Fibroblast of lung (primary cell): ENCODE results near the gene CBR1. TPM values are rescaled to one million over a fixed set of nuclear protein-coding genes. Genes with fewer than 3 reads are reported as not detected.

ENCODE experiments used
- DNase-seq, 2 donors: peaks; one replicate each; pipeline versions ENCODE4 v3.0.0 to v3.0.0-alpha.2; 2010; ENCODE audit warnings: low read depth in 2 of 2
- H2AFZ ChIP-seq: 2 replicates; pipeline ENCODE4 v1.5.1; 2012; ENCODE audit warnings: low read length, control low read depth, inconsistent platforms
- H3K27ac ChIP-seq: 2 replicates; pipeline ENCODE4 v1.5.1; 2011; ENCODE audit warnings: low read length, control low read depth; ENCODE audit not compliant: insufficient read depth
- H3K27me3 ChIP-seq: 2 replicates; pipeline ENCODE4 v1.5.1; 2011; ENCODE audit warnings: mild to moderate bottlenecking, low read length; ENCODE audit not compliant: control insufficient read depth, insufficient read depth
- H3K36me3 ChIP-seq: 2 replicates; pipeline ENCODE4 v1.5.1; 2011; ENCODE audit warnings: low read length; ENCODE audit not compliant: control insufficient read depth, insufficient read depth
- H3K4me1 ChIP-seq: 2 replicates; pipeline ENCODE4 v1.5.1; 2011; ENCODE audit warnings: low read length; ENCODE audit not compliant: control insufficient read depth, insufficient read depth; ENCODE audit errors: extremely low read depth
- H3K4me2 ChIP-seq: 2 replicates; pipeline ENCODE4 v1.5.1; 2011; ENCODE audit warnings: low read length, control low read depth; ENCODE audit not compliant: insufficient read depth; ENCODE audit errors: extremely low read depth
- H3K4me3 ChIP-seq, 4 experiments: fragments of 200-600 bp in 1 of 4; sonication (generic) in 1 of 4; replicated peaks in 1 of 4; 2 replicates each; pipeline ENCODE4 v1.5.1; 2011 to 2016; ENCODE audit warnings: low read length in 4 of 4, low read depth in 3 of 4, mild to moderate bottlenecking in 3 of 4, control low read depth in 2 of 4, inconsistent platforms in 1 of 4, mixed read lengths in 1 of 4; ENCODE audit not compliant: insufficient read depth in 1 of 4; ENCODE audit errors: control extremely low read depth in 1 of 4
- H3K79me2 ChIP-seq: 2 replicates; pipeline ENCODE4 v1.5.1; 2012; ENCODE audit warnings: mild to moderate bottlenecking, low read length, inconsistent platforms; ENCODE audit not compliant: control insufficient read depth, insufficient read depth
- H3K9ac ChIP-seq: 2 replicates; pipeline ENCODE4 v1.5.1; 2011; ENCODE audit warnings: mild to moderate bottlenecking, low read length, control low read depth; ENCODE audit not compliant: insufficient read depth
- H3K9me3 ChIP-seq: 2 replicates; pipeline ENCODE4 v1.5.1; 2012; ENCODE audit warnings: low read depth, low read length; ENCODE audit not compliant: control insufficient read depth, insufficient read depth
- H4K20me1 ChIP-seq: 2 replicates; pipeline ENCODE4 v1.5.1; 2011; ENCODE audit warnings: low read length; ENCODE audit not compliant: control insufficient read depth, insufficient read depth; ENCODE audit errors: extremely low read depth
- EZH2 ChIP-seq: IDR thresholded peaks from 2 replicates; pipeline ENCODE4 v1.5.1; 2012; ENCODE audit warnings: low read length, control low read depth, mild to moderate bottlenecking; ENCODE audit errors: missing control alignments
- polyA plus RNA-seq, 2 donors: library from polyadenylated mRNA; depleted of rRNA in 1 of 2; stranded (reverse) in 1 of 2; unstranded in 1 of 2; fragments of >200 nt; gene quantifications; 2 replicates each; pipeline ENCODE4 v1.2.1, GENCODE V29; 2011 to 2012; ENCODE audit warnings: missing spikeins in 1 of 2
- total RNA-seq: library from RNA; depleted of rRNA; stranded (reverse); fragments of >200 nt; gene quantifications from 2 replicates; pipeline ENCODE4 v1.2.1, GENCODE V29; 2014
- TF ChIP-seq, protein P1 (sequence below), 2 donors: IDR thresholded peaks in 1 of 2; conservative IDR thresholded peaks in 1 of 2; 1 replicate in 1 of 2; 2 replicates in 1 of 2; pipeline ENCODE4 v1.5.1; 2011 to 2012; ENCODE audit warnings: low read length in 2 of 2, control low read depth in 1 of 2, inconsistent platforms in 1 of 2, low read depth in 1 of 2, mild to moderate bottlenecking in 1 of 2

The CBR1 gene
- total and polyA plus RNA-seq, 2 donors (not counting 1 experiment from before 2014, with no cell fraction given) = 131 to 152 TPM

DNA sequence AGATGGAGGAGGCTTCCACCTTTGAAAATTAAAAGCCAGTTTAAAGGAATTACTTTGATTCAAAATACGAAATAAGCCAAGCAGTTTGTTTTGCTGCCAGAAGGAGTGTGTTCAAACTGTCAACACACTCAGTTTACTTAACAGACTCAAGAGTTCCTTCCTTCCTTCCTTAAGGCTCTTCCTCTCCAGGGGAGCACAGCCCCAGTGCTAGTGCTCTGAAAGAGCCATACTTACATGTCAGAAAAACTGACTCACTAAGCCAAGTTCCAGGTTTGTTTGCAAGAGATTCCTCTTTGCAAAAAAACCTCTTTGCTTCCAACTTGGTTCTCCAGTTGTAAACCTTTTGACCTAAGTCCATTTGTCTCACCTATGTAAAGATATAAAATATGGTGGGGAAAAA is 23.8 kb upstream of the CBR1 start:
- Histone ChIP-seq H3K4me2 (no peak overlapping the region), H2AFZ (no peak overlapping the region), H3K9ac (no peak overlapping the region), H3K27me3 (no peaks in the 10 kb centered on the region), H3K79me2 (no peaks in the 10 kb centered on the region), H3K27ac (no peak overlapping the region), H3K36me3 (peaks cover 18% of the 10 kb centered on the region), H3K4me3 (no peak overlapping the region), H4K20me1 (no peaks in the 10 kb centered on the region), H3K9me3 (no peaks in the 10 kb centered on the region), H3K4me1 (no peaks in the 10 kb centered on the region)
- TF ChIP-seq, protein P1, sequence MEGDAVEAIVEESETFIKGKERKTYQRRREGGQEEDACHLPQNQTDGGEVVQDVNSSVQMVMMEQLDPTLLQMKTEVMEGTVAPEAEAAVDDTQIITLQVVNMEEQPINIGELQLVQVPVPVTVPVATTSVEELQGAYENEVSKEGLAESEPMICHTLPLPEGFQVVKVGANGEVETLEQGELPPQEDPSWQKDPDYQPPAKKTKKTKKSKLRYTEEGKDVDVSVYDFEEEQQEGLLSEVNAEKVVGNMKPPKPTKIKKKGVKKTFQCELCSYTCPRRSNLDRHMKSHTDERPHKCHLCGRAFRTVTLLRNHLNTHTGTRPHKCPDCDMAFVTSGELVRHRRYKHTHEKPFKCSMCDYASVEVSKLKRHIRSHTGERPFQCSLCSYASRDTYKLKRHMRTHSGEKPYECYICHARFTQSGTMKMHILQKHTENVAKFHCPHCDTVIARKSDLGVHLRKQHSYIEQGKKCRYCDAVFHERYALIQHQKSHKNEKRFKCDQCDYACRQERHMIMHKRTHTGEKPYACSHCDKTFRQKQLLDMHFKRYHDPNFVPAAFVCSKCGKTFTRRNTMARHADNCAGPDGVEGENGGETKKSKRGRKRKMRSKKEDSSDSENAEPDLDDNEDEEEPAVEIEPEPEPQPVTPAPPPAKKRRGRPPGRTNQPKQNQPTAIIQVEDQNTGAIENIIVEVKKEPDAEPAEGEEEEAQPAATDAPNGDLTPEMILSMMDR (conservative IDR thresholded peaks at IDR 0.05 in 1 of 2, IDR thresholded peaks at IDR 0.05 in 1 of 2; ENCODE audit: low read depth in 1 of 2, low read length in 2 of 2) = no peak
- TF ChIP-seq EZH2 = no peak
- no peak for DNase-seq

DNA sequence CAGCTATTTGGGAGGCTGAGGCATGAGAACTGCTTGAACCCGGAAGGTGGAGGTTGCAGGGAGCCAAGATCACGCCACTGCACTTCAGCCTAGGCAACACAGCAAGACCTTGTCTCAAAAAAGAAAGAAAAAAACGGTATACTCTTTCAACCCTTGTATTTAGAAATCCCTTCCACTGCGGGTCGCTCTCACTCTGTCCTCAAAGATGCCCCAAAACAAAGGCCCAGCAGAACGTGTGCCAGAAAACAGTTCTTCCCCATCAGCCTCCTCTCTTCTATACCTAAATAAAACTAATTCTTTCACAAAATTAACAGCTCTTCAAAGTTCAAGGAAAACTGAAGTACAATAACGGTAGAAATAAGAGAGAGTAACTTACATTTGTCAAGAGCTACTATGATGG is 22.7 kb upstream of the CBR1 start:
- H4K20me1 ChIP-seq = no peaks in the 10 kb centered on the region
- TF ChIP-seq, protein P1 (conservative IDR thresholded peaks at IDR 0.05 in 1 of 2, IDR thresholded peaks at IDR 0.05 in 1 of 2; ENCODE audit: low read depth in 1 of 2, low read length in 2 of 2) = no peak
- H3K36me3 ChIP-seq = peaks cover 19% of the 10 kb centered on the region
- no peak overlapping the region for H3K9ac ChIP-seq
- no peak overlapping the region for H3K27ac ChIP-seq
- H3K27me3 ChIP-seq = no peaks in the 10 kb centered on the region
- no peak overlapping the region for H3K4me3 ChIP-seq
- no peak for DNase-seq
- H2AFZ ChIP-seq = no peak overlapping the region
- no peaks in the 10 kb centered on the region for H3K4me1 ChIP-seq
- no peaks in the 10 kb centered on the region for H3K9me3 ChIP-seq
- H3K4me2 ChIP-seq = no peak overlapping the region
- no peaks in the 10 kb centered on the region for H3K79me2 ChIP-seq

DNA sequence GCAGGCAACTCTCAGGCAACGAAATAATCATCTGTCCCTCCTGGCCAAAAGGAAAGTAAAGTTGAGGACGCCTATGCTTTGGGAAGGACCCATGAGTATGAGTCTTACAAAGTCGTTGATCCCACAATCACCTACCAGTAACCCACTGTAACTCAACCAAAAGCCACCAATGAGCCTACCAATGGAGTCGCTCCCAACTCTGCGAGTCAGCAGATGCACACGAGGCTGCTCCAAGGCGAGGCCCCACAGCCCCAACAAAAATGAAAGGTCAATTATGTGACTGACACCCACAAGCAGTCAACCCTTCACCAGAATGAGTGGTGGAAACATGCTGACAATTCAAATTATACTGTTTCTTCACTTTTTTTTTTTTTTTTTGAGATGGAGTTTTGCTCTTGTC is 21.5 kb upstream of the CBR1 start:
- Histone ChIP-seq H3K4me2 (no peak overlapping the region), H3K27me3 (no peaks in the 10 kb centered on the region), H3K27ac (no peak overlapping the region), H3K4me1 (no peaks in the 10 kb centered on the region), H3K36me3 (peaks cover 24% of the 10 kb centered on the region), H3K9ac (no peak overlapping the region), H4K20me1 (no peaks in the 10 kb centered on the region), H3K9me3 (no peaks in the 10 kb centered on the region), H3K79me2 (no peaks in the 10 kb centered on the region), H2AFZ (no peak overlapping the region), H3K4me3 (no peak overlapping the region)
- no peak for TF ChIP-seq EZH2
- TF ChIP-seq, protein P1 (conservative IDR thresholded peaks at IDR 0.05 in 1 of 2, IDR thresholded peaks at IDR 0.05 in 1 of 2; ENCODE audit: low read depth in 1 of 2, low read length in 2 of 2) = no peak
- DNase-seq = no peak
